Panc1 (cell line): ENCODE measurements around the gene CYSRT1. TPM values are rescaled to one million over a fixed set of nuclear protein-coding genes. Genes with fewer than 3 reads are reported as not detected.
A peak's percentile ranks its signal among the peaks of the same experiment; 100 is the strongest.

Source experiments
- ATAC-seq: fragments of 200-7000 bp; cut with Tn5 transposase; 2 replicates; pipeline ENCODE4 v1.9.1; 2020; ENCODE audit warnings: mild to moderate bottlenecking, moderate library complexity
- BruUV-seq: library from RNA; stranded (reverse); fragments of 400-500 nt; replicated peaks from 2 replicates; lab custom pipeline; 2021; lab: Mats Ljungman, UMichigan
- CTCF ChIA-PET: fragments of 300-600 bp; sonication (Branson Sonifier 250); formaldehyde crosslinking; loops from one replicate; lab custom pipeline; 2022; ENCODE audit warnings: antibody characterized with exemption; lab: Charles Lee
- POLR2A ChIA-PET: fragments of 300-600 bp; sonication (Branson Sonifier 250); formaldehyde crosslinking; loops from one replicate; lab custom pipeline; 2022; ENCODE audit warnings: antibody characterized with exemption; lab: Charles Lee
- DNase-seq: peaks from one replicate; pipeline ENCODE4 v3.0.0-alpha.2; 2010; ENCODE audit warnings: low read depth, low spot score
- H3K27ac ChIP-seq: 2 replicates; pipeline ENCODE4 v1.5.1; 2011; ENCODE audit warnings: mild to moderate bottlenecking, low read length, inconsistent platforms
- H3K27me3 ChIP-seq: fragments of 200-500 bp; sonication (Bioruptor generic); 2 replicates; pipeline ENCODE4 v1.6.0; 2014; ENCODE audit warnings: low read length, inconsistent platforms; ENCODE audit not compliant: control insufficient read depth, insufficient read depth
- H3K36me3 ChIP-seq: fragments of 200-500 bp; sonication (Bioruptor generic); 2 replicates; pipeline ENCODE4 v1.5.1; 2014; ENCODE audit warnings: inconsistent platforms, mild to moderate bottlenecking, low read length, moderate library complexity; ENCODE audit not compliant: control insufficient read depth, insufficient read depth
- H3K4me1 ChIP-seq: 2 replicates; pipeline ENCODE4 v1.5.1; 2011; ENCODE audit warnings: inconsistent platforms, mild to moderate bottlenecking, low read length, moderate library complexity; ENCODE audit not compliant: control insufficient read depth, insufficient read depth
- H3K4me3 ChIP-seq, 2 experiments: 2 replicates each; pipeline ENCODE4 v1.5.1; 2011 to 2012; ENCODE audit warnings: low read depth in 2 of 2, low read length in 2 of 2, mild to moderate bottlenecking in 2 of 2, inconsistent platforms in 1 of 2, moderate library complexity in 1 of 2
- H3K9me3 ChIP-seq: fragments of 200-500 bp; sonication (Bioruptor generic); 2 replicates; pipeline ENCODE4 v1.5.1; 2014; ENCODE audit warnings: low read depth, mild to moderate bottlenecking, inconsistent platforms, low read length, moderate library complexity; ENCODE audit not compliant: control insufficient read depth, insufficient read depth
- CTCF ChIP-seq: fragments of 450-650 bp; IDR thresholded peaks from 2 replicates; pipeline ENCODE4 v1.5.1; 2017; ENCODE audit warnings: mild to moderate bottlenecking
- POLR2AphosphoS5 ChIP-seq: IDR thresholded peaks from 2 replicates; pipeline ENCODE4 v1.6.1; 2012; ENCODE audit warnings: mild to moderate bottlenecking, low read depth, low read length, moderate library complexity
- SIN3A ChIP-seq: IDR thresholded peaks from 2 replicates; pipeline ENCODE4 v1.6.1; 2012; ENCODE audit warnings: low read depth, mild to moderate bottlenecking, low read length, moderate library complexity, borderline replicate concordance; ENCODE audit not compliant: insufficient read depth
- TCF7L2 ChIP-seq: IDR thresholded peaks from 2 replicates; pipeline ENCODE4 v1.6.1; 2011; ENCODE audit warnings: mild to moderate bottlenecking, low read depth, low read length, inconsistent platforms
- in situ Hi-C: cut with HindIII; loops from 2 replicates; pipeline ENCODE4 v1.10.0; 2016; ENCODE audit warnings: low sequenced_read_pairs, low pct_unique_long_range_greater_than_20kb
- intact Hi-C: fragments of 100-400 bp; cut with micrococcal nuclease; formaldehyde crosslinking; loops from one replicate; pipeline ENCODE4 v1.10.0; 2022; ENCODE audit not compliant: unreplicated experiment
- total RNA-seq: library from RNA; stranded (reverse); gene quantifications from one replicate; pipeline ENCODE4 v1.2.1, GENCODE V29; 2021; ENCODE audit not compliant: unreplicated experiment
- TF ChIP-seq, protein P1 (sequence below), 2 experiments: IDR thresholded peaks; 2 replicates each; pipeline ENCODE4 v1.6.1; 2011 to 2012; ENCODE audit warnings: low read depth in 2 of 2, control low read depth in 1 of 2, low read length in 1 of 2, mild to moderate bottlenecking in 1 of 2, moderate library complexity in 1 of 2; ENCODE audit not compliant: insufficient read depth in 1 of 2

CYSRT1 gene
- total RNA-seq, 1 experiment from 2014 or later = 0.67 TPM

DNA sequence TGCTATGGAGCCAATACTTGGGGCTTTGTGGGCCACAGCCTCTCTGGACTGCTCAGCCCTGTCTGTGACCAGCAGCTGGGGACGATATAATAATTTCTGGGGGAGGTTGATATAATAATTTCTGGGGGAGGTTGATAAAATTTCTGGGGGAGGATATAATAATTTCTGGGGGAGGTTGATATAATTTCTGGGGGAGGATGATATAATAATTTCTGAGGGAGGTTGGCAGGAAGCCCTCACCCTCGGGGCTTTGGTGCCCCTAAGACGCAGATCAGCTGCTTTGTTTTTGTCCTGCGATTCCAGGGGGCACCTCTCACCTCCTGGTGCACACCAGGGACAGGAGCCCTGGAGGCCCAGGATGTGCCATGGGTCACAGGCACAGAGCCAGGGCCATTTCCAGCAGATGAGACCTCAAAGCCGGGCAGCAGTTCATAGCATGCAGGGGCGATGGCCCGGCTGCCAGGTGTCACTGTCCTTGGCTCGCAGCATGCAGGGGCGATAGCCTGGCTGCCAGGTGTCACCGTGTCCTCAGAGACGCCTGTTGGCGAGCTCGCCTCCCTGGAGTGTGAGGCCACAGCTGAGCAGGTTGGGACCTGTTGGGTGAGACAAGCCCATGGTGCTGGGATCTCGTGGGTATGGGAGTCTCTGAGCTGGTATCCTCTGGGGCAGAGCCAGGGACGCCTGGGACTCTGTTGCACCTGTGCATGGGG, 48.8 kb downstream of the CYSRT1 start:
- CTCF ChIA-PET = interaction anchor here (0.7 kb wide), 1 partner anchor 19 kb away, joined by 4 read pairs; no protein-coding TSS in a partner anchor
- Histone ChIP-seq H3K4me1 (peaks cover 13% of the 10 kb centered on the region), H3K9me3 (no peaks in the 10 kb centered on the region), H3K27me3 (no peaks in the 10 kb centered on the region), H3K36me3 (peaks cover 3% of the 10 kb centered on the region; the same call in 1 of the 2 replicates), H3K4me3 (no peak overlapping the region), H3K27ac (no peak overlapping the region)
- intact Hi-C loops (no loop called here), in situ Hi-C loops (no loop called here)
- POLR2A ChIA-PET = no interaction called here
- DNase-seq = no peak
- no TSS peak for BruUV-seq
- TF ChIP-seq, protein P1, sequence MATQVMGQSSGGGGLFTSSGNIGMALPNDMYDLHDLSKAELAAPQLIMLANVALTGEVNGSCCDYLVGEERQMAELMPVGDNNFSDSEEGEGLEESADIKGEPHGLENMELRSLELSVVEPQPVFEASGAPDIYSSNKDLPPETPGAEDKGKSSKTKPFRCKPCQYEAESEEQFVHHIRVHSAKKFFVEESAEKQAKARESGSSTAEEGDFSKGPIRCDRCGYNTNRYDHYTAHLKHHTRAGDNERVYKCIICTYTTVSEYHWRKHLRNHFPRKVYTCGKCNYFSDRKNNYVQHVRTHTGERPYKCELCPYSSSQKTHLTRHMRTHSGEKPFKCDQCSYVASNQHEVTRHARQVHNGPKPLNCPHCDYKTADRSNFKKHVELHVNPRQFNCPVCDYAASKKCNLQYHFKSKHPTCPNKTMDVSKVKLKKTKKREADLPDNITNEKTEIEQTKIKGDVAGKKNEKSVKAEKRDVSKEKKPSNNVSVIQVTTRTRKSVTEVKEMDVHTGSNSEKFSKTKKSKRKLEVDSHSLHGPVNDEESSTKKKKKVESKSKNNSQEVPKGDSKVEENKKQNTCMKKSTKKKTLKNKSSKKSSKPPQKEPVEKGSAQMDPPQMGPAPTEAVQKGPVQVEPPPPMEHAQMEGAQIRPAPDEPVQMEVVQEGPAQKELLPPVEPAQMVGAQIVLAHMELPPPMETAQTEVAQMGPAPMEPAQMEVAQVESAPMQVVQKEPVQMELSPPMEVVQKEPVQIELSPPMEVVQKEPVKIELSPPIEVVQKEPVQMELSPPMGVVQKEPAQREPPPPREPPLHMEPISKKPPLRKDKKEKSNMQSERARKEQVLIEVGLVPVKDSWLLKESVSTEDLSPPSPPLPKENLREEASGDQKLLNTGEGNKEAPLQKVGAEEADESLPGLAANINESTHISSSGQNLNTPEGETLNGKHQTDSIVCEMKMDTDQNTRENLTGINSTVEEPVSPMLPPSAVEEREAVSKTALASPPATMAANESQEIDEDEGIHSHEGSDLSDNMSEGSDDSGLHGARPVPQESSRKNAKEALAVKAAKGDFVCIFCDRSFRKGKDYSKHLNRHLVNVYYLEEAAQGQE (IDR thresholded peaks at IDR 0.05; ENCODE audit: insufficient read depth in 1 of 2, low read depth in 2 of 2, low read length in 1 of 2) = no peak
- TF ChIP-seq CTCF (no peak), SIN3A (no peak), TCF7L2 (no peak), POLR2AphosphoS5 (no peak)
- ATAC-seq = no peak

DNA sequence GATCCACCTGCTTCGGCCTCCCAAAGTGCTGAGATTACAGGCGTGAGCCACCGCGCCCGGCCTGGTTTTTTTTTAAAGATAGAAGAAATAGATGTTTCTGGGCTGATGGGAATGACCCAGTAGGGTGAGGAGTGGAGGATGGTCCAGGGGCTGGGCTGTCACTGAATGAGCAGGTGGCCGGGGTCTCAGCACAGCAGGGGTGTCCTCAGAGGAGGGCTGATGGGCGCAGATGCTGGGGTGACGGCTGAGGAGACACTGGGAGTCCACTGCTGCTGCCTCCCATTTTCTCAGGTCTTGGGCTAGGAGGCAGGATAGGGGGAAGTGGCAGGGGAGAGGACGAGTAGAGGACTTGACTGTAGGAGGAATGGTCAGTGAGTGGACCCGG, 50.2 kb downstream of the CYSRT1 start:
- H3K4me1 ChIP-seq = peaks cover 13% of the 10 kb centered on the region
- in situ Hi-C loops (no loop called here), intact Hi-C loops (no loop called here)
- H3K4me3 ChIP-seq = no peak overlapping the region
- TF ChIP-seq TCF7L2 (no peak), POLR2AphosphoS5 (no peak), SIN3A (no peak), CTCF (no peak)
- TF ChIP-seq, protein P1 (IDR thresholded peaks at IDR 0.05; ENCODE audit: insufficient read depth in 1 of 2, low read depth in 2 of 2, low read length in 1 of 2) = no peak
- ChIA-PET CTCF (interaction anchor here (0.5 kb wide), 1 partner anchor 9 kb away, joined by 3 read pairs; no protein-coding TSS in a partner anchor), POLR2A (no interaction called here)
- DNase-seq = no peak
- H3K27me3 ChIP-seq = no peaks in the 10 kb centered on the region
- no TSS peak for BruUV-seq
- no peaks in the 10 kb centered on the region for H3K9me3 ChIP-seq
- H3K36me3 ChIP-seq = peaks cover 3% of the 10 kb centered on the region; the same call in 1 of the 2 replicates
- peak overlapping the region; percentile 84; the same call in 1 of the 2 replicates for H3K27ac ChIP-seq
- ATAC-seq = no peak
